Activated B cell treated with CpG ODN at 0.5 μM for 24 hours (primary cell): ENCODE measurements around the gene DNAJC7. TPM values are rescaled to one million over a fixed set of nuclear protein-coding genes. Genes with fewer than 3 reads are reported as not detected.
A peak's percentile ranks its signal among the peaks of the same experiment; 100 is the strongest.
"Not testable (repeated sequence)": the region's sequence is repeated elsewhere in the genome, so short reads cannot be mapped to it uniquely, and the experiment has no call there.

Source experiments
- ATAC-seq: fragments of 200-7000 bp; cut with Tn5 transposase; one replicate; pipeline ENCODE4 v1.10.0; 2021; ENCODE audit warnings: low read depth, mild to moderate bottlenecking, moderate library complexity
- CTCF ChIA-PET: fragments of 350-600 bp; sonication (Branson Sonifier 250); formaldehyde crosslinking; loops from one replicate; lab custom pipeline; 2021; ENCODE audit warnings: antibody characterized with exemption; lab: Charles Lee
- POLR2A ChIA-PET: fragments of 350-600 bp; sonication (Branson Sonifier 250); formaldehyde crosslinking; loops from one replicate; lab custom pipeline; 2021; ENCODE audit warnings: antibody characterized with exemption; lab: Charles Lee
- DNase-seq: peaks from one replicate; pipeline ENCODE4 v3.0.0; 2022
- H3K27ac Mint-ChIP-seq: one replicate; pipeline ENCODE4 v1.8.0; 2020; ENCODE audit warnings: mixed read lengths
- H3K27me3 Mint-ChIP-seq: one replicate; pipeline ENCODE4 v1.8.0; 2021; ENCODE audit warnings: mixed read lengths
- H3K36me3 Mint-ChIP-seq: one replicate; pipeline ENCODE4 v1.8.0; 2021; ENCODE audit warnings: low read depth, mixed read lengths
- H3K4me1 Mint-ChIP-seq: one replicate; pipeline ENCODE4 v1.8.0; 2021; ENCODE audit warnings: mixed read lengths
- H3K4me3 Mint-ChIP-seq: one replicate; pipeline ENCODE4 v1.8.0; 2020; ENCODE audit warnings: mild to moderate bottlenecking, mixed read lengths
- H3K9me3 Mint-ChIP-seq: one replicate; pipeline ENCODE4 v1.8.0; 2020; ENCODE audit warnings: mixed read lengths
- CTCF ChIP-seq: fragments of 200-600 bp; IDR thresholded peaks from one replicate; pipeline ENCODE4 v1.8.0; 2022; ENCODE audit warnings: antibody characterized with exemption, mild to moderate bottlenecking
- intact Hi-C: fragments of 100-400 bp; cut with micrococcal nuclease; formaldehyde crosslinking; loops from one replicate; pipeline ENCODE4 v1.15.1; 2024
- total RNA-seq: library from RNA; stranded (reverse); gene quantifications from 2 replicates; pipeline ENCODE4 v1.2.3, GENCODE V29; 2022

The DNAJC7 gene
- total RNA-seq, 1 donor from 2014 or later: 152 TPM

GRCh38 chr17:41937970-41938954, 79.0 kb downstream of the DNAJC7 start:
- intact Hi-C loops: no loop called here
- Mint-ChIP-seq H3K9me3 (no peaks in the 10 kb centered on the region), H3K36me3 (no peaks in the 10 kb centered on the region), H3K4me3 (no peak overlapping the region), H3K4me1 (no peaks in the 10 kb centered on the region), H3K27me3 (no peaks in the 10 kb centered on the region), H3K27ac (no peak overlapping the region)
- no peak for ATAC-seq
- no peak for TF ChIP-seq CTCF
- CTCF ChIA-PET: no interaction called here
- POLR2A ChIA-PET: no interaction called here
- no peak for DNase-seq

DNA sequence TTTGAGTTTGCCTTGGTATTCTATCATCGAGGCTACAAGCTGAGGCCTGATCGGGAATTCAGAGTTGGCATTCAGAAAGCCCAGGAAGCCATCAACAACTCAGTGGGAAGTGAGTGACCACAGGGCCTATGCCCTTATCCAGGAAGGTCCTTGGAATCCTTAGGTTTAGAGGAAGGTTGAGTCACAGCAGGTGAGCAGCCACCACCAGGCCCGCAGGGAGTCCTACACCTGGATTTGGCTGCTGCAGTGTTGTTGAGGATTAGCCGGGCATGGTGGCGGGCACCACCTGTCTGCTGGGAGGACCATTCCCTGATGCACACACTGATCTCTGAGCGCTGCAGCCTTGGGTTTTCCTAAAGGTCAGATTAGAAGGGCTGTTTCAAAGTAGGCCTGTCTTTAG, 81.6 kb downstream of the DNAJC7 start:
- H3K27me3 Mint-ChIP-seq: no peaks in the 10 kb centered on the region
- H3K36me3 Mint-ChIP-seq: peaks cover under 1% of the 10 kb centered on the region
- H3K9me3 Mint-ChIP-seq: no peaks in the 10 kb centered on the region
- H3K4me1 Mint-ChIP-seq: peaks cover 9% of the 10 kb centered on the region
- no peak overlapping the region for H3K4me3 Mint-ChIP-seq
- ATAC-seq: no peak
- ChIA-PET POLR2A (interaction anchor here (1.7 kb wide), 1 partner anchor 30 kb away, joined by 6 read pairs; no protein-coding TSS in a partner anchor), CTCF (no interaction called here)
- no peak for DNase-seq
- no peak for TF ChIP-seq CTCF
- H3K27ac Mint-ChIP-seq: no peak overlapping the region
- intact Hi-C loops: no loop called here

DNA sequence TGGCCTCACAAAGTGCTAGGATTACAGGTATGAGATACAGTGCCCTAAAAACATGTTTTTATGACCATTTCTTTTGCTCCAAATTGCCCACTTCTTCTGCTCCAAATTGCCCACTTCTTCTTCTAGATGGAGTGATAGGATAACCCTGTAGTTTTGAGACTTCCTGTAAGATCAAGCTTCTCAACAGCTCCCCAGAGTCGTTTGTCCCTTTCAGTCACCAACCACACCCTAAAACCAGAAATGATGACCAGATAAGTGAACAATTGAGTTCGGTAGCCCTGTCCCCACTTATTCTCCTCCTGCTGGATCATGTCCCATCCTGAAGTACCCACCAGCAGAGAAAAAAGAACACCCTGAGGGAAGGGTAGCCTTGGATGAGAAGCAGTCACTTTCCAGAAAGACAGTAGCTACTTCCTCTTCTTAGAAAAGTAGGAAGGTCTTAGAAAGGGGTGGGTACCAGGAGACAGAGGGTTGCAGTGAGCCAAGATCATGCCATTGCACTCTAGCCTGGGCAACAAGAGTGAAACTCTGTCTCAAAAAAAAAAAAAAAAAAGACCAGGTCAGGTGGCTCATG, 84.3 kb downstream of the DNAJC7 start:
- no peak for ATAC-seq
- ChIA-PET POLR2A (interaction anchor here (0.7 to 0.9 kb wide), 3 partner anchors 13 to 242 kb away, joined by 3 to 8 read pairs (median 3); no protein-coding TSS in a partner anchor), CTCF (interaction anchor here (1.4 kb wide), 1 partner anchor 249 kb away, joined by 3 read pairs; no protein-coding TSS in a partner anchor)
- H3K27me3 Mint-ChIP-seq: no peaks in the 10 kb centered on the region
- no peak for TF ChIP-seq CTCF
- intact Hi-C loops: no loop called here
- H3K36me3 Mint-ChIP-seq: peaks cover 4% of the 10 kb centered on the region
- H3K9me3 Mint-ChIP-seq: no peaks in the 10 kb centered on the region
- peak overlapping the region; percentile 14 for H3K27ac Mint-ChIP-seq
- no peak for DNase-seq
- H3K4me1 Mint-ChIP-seq: peaks cover 28% of the 10 kb centered on the region
- H3K4me3 Mint-ChIP-seq: no peak overlapping the region

DNA sequence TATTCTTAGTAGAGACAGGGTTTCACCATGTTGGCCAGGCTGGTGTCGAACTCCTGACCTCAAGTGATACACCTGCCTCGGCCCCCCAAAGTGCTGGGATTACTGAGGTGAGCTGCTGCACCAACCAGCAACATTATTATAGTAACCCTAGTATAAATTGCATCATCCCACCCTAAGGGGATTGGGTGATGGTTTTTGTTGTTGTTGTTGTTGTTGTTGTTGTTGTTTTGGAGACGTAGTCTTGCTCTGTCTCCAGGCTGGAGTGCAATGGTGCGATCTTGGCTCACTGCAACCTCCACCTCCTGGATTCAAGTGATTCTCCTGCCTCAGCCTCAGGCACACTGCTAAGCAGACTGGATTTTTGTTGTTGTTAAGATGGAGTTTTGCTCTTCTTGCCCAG, 85.5 kb downstream of the DNAJC7 start:
- H3K4me3 Mint-ChIP-seq, POLR2A ChIA-PET, DNase-seq, H3K9me3 Mint-ChIP-seq, intact Hi-C loops, H3K27me3 Mint-ChIP-seq, H3K36me3 Mint-ChIP-seq, CTCF ChIA-PET, H3K27ac Mint-ChIP-seq, ATAC-seq: not testable (repeated sequence)
- H3K4me1 Mint-ChIP-seq: peaks cover 30% of the 10 kb centered on the region

DNA sequence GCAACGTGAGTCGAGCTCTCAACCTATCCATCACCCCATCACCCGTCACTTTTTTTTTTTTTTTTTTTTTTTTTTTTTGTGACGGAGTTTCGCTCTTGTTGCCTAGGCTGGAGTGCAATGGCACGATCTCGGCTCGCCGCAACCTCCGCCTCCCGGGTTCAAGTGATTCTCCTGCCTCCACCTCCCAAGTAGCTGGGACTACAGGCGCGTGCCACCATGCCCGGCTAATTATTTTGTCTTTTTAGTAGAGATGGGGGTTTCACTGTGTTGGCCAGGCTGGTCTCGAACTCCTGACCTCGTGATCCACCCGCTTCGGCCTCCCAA, 86.4 kb downstream of the DNAJC7 start:
- Mint-ChIP-seq H3K4me3 (peak overlapping the region; percentile 94), H3K27ac (peak overlapping the region; percentile 97), H3K4me1 (peaks cover 36% of the 10 kb centered on the region)
- POLR2A ChIA-PET: interaction anchor here (0.5 to 3.7 kb wide), 13 partner anchors 10 to 1831 kb away, joined by 3 to 50 read pairs (median 5); partner anchors contain the start of genes ACLY, CASC3, CNP and DNAJC7
- CTCF ChIA-PET: interaction anchor here (1.2 kb wide), 1 partner anchor 12 kb away, joined by 3 read pairs; the partner anchor contains the start of gene ACLY
- H3K9me3 Mint-ChIP-seq, H3K36me3 Mint-ChIP-seq, H3K27me3 Mint-ChIP-seq, DNase-seq: not testable (repeated sequence)
- peak; percentile 42 for ATAC-seq
- intact Hi-C loops: loop anchor here (1.0 kb wide), 3 partner anchors 11 to 225 kb away; partner anchors contain the start of gene CNP
